Naive thymus-derived CD4-positive, alpha-beta T cell (primary cell): Measurements from ENCODE around the gene ATRN. TPM values are rescaled to one million over a fixed set of nuclear protein-coding genes. Genes with fewer than 3 reads are reported as not detected.
A peak's percentile ranks its signal among the peaks of the same experiment; 100 is the strongest.
"Not testable (repeated sequence)": the region's sequence is repeated elsewhere in the genome, so short reads cannot be mapped to it uniquely, and the experiment has no call there.

Experiments
- ATAC-seq: fragments of 150-1000 bp; cut with Tn5 transposase; 2 replicates; pipeline ENCODE4 v1.10.0; 2021; ENCODE audit warnings: mild to moderate bottlenecking, moderate library complexity
- CTCF ChIA-PET: fragments of 350-600 bp; sonication (Branson Sonifier 250); formaldehyde crosslinking; loops from one replicate; lab custom pipeline; 2021; ENCODE audit warnings: antibody characterized with exemption; lab: Charles Lee
- POLR2A ChIA-PET: fragments of 350-600 bp; sonication (Branson Sonifier 250); formaldehyde crosslinking; loops from one replicate; lab custom pipeline; 2021; ENCODE audit warnings: antibody characterized with exemption, inconsistent platforms; lab: Charles Lee
- DNase-seq, 9 donors: peaks; one replicate each; pipeline versions ENCODE4 v3.0.0 to v3.0.0-alpha.2; 2020 to 2022; ENCODE audit warnings: mixed read lengths in 1 of 9
- H3K27ac ChIP-seq: one replicate; pipeline ENCODE4 v1.7.0; 2013; ENCODE audit warnings: mild to moderate bottlenecking, low read depth, low read length, moderate library complexity
- H3K27me3 ChIP-seq, 2 donors: one replicate each; pipeline ENCODE4 v1.7.0; 2013; ENCODE audit warnings: low read length in 2 of 2, mild to moderate bottlenecking in 2 of 2, moderate library complexity in 2 of 2; ENCODE audit not compliant: control insufficient read depth in 2 of 2, insufficient read depth in 2 of 2
- H3K36me3 ChIP-seq, 3 experiments: 1 replicate in 2 of 3; 2 replicates in 1 of 3; pipeline ENCODE4 v1.7.0; 2013; ENCODE audit warnings: low read length in 3 of 3, mild to moderate bottlenecking in 3 of 3, moderate library complexity in 1 of 3; ENCODE audit not compliant: insufficient read depth in 3 of 3, control insufficient read depth in 2 of 3
- H3K4me1 ChIP-seq, 2 donors: one replicate each; pipeline ENCODE4 v1.7.0; 2013; ENCODE audit warnings: low read length in 2 of 2, mild to moderate bottlenecking in 2 of 2, moderate library complexity in 1 of 2; ENCODE audit not compliant: control insufficient read depth in 2 of 2, insufficient read depth in 2 of 2
- H3K4me3 ChIP-seq: 2 replicates; pipeline ENCODE4 v1.7.0; 2013; ENCODE audit warnings: mild to moderate bottlenecking, low read length
- H3K9me3 ChIP-seq, 3 experiments: 1 replicate in 2 of 3; 2 replicates in 1 of 3; pipeline ENCODE4 v1.7.0; 2013; ENCODE audit warnings: low read length in 3 of 3; ENCODE audit not compliant: control insufficient read depth in 2 of 3
- H3K27ac Mint-ChIP-seq, 9 donors: one replicate each; pipeline ENCODE4 v1.8.0; 2020 to 2022; ENCODE audit warnings: mixed read lengths in 9 of 9, mild to moderate bottlenecking in 8 of 9, moderate library complexity in 5 of 9, inconsistent platforms in 2 of 9
- H3K27me3 Mint-ChIP-seq, 5 donors: one replicate each; pipeline ENCODE4 v1.8.0; 2021 to 2022; ENCODE audit warnings: mixed read lengths in 5 of 5, mild to moderate bottlenecking in 1 of 5
- H3K36me3 Mint-ChIP-seq, 5 donors: one replicate each; pipeline ENCODE4 v1.8.0; 2020 to 2022; ENCODE audit warnings: mixed read lengths in 5 of 5, mild to moderate bottlenecking in 3 of 5, inconsistent platforms in 1 of 5
- H3K4me1 Mint-ChIP-seq, 7 donors: one replicate each; pipeline ENCODE4 v1.8.0; 2020 to 2022; ENCODE audit warnings: mixed read lengths in 7 of 7, mild to moderate bottlenecking in 3 of 7, inconsistent platforms in 1 of 7
- H3K4me3 Mint-ChIP-seq, 10 donors: one replicate each; pipeline ENCODE4 v1.8.0; 2020 to 2022; ENCODE audit warnings: mild to moderate bottlenecking in 10 of 10, mixed read lengths in 10 of 10, moderate library complexity in 6 of 10, inconsistent platforms in 2 of 10
- H3K9me3 Mint-ChIP-seq, 11 donors: one replicate each; pipeline ENCODE4 v1.8.0; 2020 to 2022; ENCODE audit warnings: mixed read lengths in 11 of 11, mild to moderate bottlenecking in 4 of 11, inconsistent platforms in 1 of 11, moderate library complexity in 1 of 11
- intact Hi-C, 2 donors: fragments of 100-400 bp; cut with micrococcal nuclease; formaldehyde crosslinking; loops; one replicate each; pipeline ENCODE4 v1.15.1; 2023
- polyA plus RNA-seq, 2 donors: library from polyadenylated mRNA; unstranded; fragments of 300-500 nt; fragmentation: Illumina TruSeq; gene quantifications; one replicate each; pipeline ENCODE4 v1.2.3, GENCODE V29; 2021
- total RNA-seq, 6 experiments: library from RNA in 5 of 6; stranded (reverse) in 5 of 6; gene quantifications; 1 replicate in 5 of 6; 2 replicates in 1 of 6; pipeline ENCODE4 v1.2.3 and lab custom pipeline; 2021 to 2026

The ATRN gene
- total and polyA plus RNA-seq, 7 experiments from 2014 or later = 9.2 to 17.5 (median 12.9) TPM

DNA sequence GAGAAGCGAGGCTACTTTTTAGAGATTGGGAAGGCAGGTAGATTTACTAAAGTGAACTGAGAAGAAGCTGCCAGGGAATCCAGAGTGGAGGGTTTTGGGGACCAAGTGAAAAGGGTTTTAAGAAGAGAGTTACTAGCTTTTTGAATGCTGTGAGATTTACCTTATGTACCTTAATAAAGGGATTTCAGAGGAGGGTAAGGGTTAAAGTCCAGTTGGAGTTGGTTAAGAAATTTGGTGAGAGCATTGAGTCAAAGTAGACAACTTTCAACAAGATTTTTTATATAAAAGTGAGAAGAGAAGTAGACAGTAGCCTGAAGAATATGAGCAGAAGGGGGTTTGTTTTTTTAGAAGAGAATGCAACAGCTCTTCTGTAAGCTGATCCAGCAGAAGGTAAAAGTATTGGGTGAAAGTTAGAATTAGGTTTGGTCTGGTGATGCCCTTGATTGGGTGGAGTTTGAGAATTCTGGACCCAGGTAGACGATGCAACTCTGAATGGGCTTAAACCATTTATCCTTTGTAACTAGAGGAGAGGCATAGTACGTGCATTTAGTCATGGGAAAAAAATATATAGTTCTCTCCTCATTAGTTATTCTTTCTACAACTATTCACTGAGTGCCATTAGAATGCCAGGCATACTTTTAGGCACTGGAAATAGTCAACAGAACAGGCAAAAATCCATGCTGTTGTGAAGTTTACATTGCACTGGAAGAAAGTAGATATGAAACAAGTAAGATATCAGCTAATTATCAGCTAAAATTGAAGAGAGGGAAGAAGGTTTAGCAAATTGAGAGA is 44.8 kb downstream of the ATRN start:
- peaks cover 3 to 37% (median 25%) of the 10 kb centered on the region in 5 donors for H3K36me3 Mint-ChIP-seq

GRCh38 chr20:3521852-3522740 is 51.3 kb downstream of the ATRN start:
- no peak overlapping the region for H3K27ac ChIP-seq
- no peak overlapping the region for H3K27ac Mint-ChIP-seq
- ChIA-PET POLR2A (no interaction called here), CTCF (no interaction called here)
- ATAC-seq (no peak), DNase-seq (no peak)
- H3K4me3 Mint-ChIP-seq = no peak overlapping the region
- H3K27me3 ChIP-seq = no peaks in the 10 kb centered on the region
- peaks cover 9 to 55% (median 24%) of the 10 kb centered on the region in 11 donors for H3K9me3 Mint-ChIP-seq
- no peaks in the 10 kb centered on the region for H3K9me3 ChIP-seq
- H3K4me1 ChIP-seq = no peaks in the 10 kb centered on the region
- intact Hi-C loops = no loop called here
- H3K36me3 Mint-ChIP-seq = peaks cover 25 to 52% (median 36%) of the 10 kb centered on the region in 5 donors
- peaks cover 0 to 10% (median 4%) of the 10 kb centered on the region in 7 donors for H3K4me1 Mint-ChIP-seq
- H3K27me3 Mint-ChIP-seq = no peaks in the 10 kb centered on the region
- H3K4me3 ChIP-seq = no peak overlapping the region
- H3K36me3 ChIP-seq = no peaks in the 10 kb centered on the region

More for the DNA sequence above, 44.8 kb downstream of the ATRN start:
- ChIA-PET POLR2A (no interaction called here), CTCF (no interaction called here)
- H3K9me3 Mint-ChIP-seq = peaks cover 0 to 28% (median 11%) of the 10 kb centered on the region in 11 donors
- ATAC-seq (no peak), DNase-seq (no peak)
- H3K4me3 ChIP-seq = no peak overlapping the region
- intact Hi-C loops = no loop called here
- H3K4me3 Mint-ChIP-seq = no peak overlapping the region
- H3K27ac Mint-ChIP-seq = no peak overlapping the region
- no peaks in the 10 kb centered on the region for H3K9me3 ChIP-seq
- peaks cover 0 to 8% (median 3%) of the 10 kb centered on the region in 7 donors for H3K4me1 Mint-ChIP-seq
- H3K27ac ChIP-seq = no peak overlapping the region
- H3K4me1 ChIP-seq = no peaks in the 10 kb centered on the region
- H3K27me3 ChIP-seq = no peaks in the 10 kb centered on the region
- H3K27me3 Mint-ChIP-seq = no peaks in the 10 kb centered on the region
- H3K36me3 ChIP-seq = no peaks in the 10 kb centered on the region

GRCh38 chr20:3524696-3525095 is 53.9 kb downstream of the ATRN start:
- DNase-seq, H3K4me3 Mint-ChIP-seq, CTCF ChIA-PET, H3K27ac ChIP-seq, H3K27me3 Mint-ChIP-seq, H3K36me3 ChIP-seq, H3K27me3 ChIP-seq, POLR2A ChIA-PET, intact Hi-C loops, H3K9me3 ChIP-seq, ATAC-seq, H3K4me1 ChIP-seq, H3K4me3 ChIP-seq: not testable (repeated sequence)
- Mint-ChIP-seq H3K36me3 (peaks cover 24 to 41% (median 28%) of the 10 kb centered on the region in 5 donors), H3K27ac (peak overlapping the region in 2 of 9 donors; percentile 23 to 26), H3K4me1 (peaks cover 2 to 13% (median 6%) of the 10 kb centered on the region in 7 donors), H3K9me3 (peaks cover 9 to 49% (median 20%) of the 10 kb centered on the region in 11 donors)

DNA sequence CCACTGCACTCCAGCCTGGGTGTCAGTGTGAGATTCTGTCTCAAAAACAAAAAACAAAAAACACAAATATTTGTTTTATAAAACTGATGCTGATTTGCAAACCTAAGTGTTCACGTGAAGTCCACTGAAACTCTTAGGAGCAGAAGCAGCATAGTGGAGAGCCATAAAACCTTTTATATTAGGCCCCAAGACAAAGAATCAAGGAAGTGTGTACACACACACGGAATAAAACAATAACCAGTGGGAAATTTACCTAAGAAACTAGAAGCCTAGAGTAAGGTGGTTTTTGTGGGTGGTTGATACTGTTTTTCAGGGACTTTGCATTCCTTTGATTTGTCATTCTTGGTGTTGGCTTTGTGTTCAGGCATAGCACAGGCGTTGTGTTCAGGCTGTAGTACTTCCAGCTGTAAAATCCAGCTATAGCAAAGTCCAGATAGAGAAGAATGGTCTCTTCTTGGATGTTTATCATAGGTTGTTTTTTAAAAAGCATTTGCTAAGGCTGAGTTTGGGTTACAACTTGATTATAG is 61.3 kb downstream of the ATRN start:
- ChIA-PET CTCF (interaction anchor here (0.5 kb wide), 1 partner anchor 314 kb away, joined by 3 read pairs; no protein-coding TSS in a partner anchor), POLR2A (interaction anchor here (0.5 kb wide), 1 partner anchor 811 kb away, joined by 4 read pairs; no protein-coding TSS in a partner anchor)
- H3K4me1 ChIP-seq = no peaks in the 10 kb centered on the region
- Mint-ChIP-seq H3K27ac (peak overlapping the region in 1 of 9 donors; percentile 41), H3K27me3 (no peaks in the 10 kb centered on the region), H3K4me1 (peaks cover 0 to 11% (median 2%) of the 10 kb centered on the region in 7 donors), H3K9me3 (peaks cover 0 to under 1% (median 0%) of the 10 kb centered on the region in 11 donors), H3K36me3 (peaks cover 0 to 24% (median 11%) of the 10 kb centered on the region in 5 donors), H3K4me3 (no peak overlapping the region)
- peaks cover 0 to 3% (median 0%) of the 10 kb centered on the region in 3 experiments for H3K36me3 ChIP-seq
- no peak overlapping the region for H3K27ac ChIP-seq
- intact Hi-C loops = no loop called here
- no peak for DNase-seq
- no peak for ATAC-seq
- no peaks in the 10 kb centered on the region for H3K9me3 ChIP-seq
- H3K27me3 ChIP-seq = no peaks in the 10 kb centered on the region
- no peak overlapping the region for H3K4me3 ChIP-seq

DNA sequence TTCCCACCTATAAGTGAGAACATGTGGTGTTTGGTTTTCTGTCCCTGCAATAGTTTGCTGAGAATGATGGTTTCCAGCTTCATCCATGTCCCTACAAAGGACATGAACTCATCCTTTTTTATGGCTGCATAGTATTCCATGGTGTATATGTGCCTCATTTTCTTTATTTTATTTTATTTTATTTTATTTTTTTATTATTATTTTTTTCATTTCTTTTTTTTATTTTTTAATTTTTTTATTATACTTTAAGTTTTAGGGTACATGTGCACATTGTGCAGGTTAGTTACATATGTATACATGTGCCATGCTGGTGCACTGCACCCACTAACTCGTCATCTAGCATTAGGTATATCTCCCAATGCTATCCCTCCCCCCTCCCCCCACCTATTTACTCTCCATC is 66.9 kb downstream of the ATRN start:
- H3K4me1 Mint-ChIP-seq, DNase-seq, H3K27me3 ChIP-seq, H3K4me3 Mint-ChIP-seq, H3K4me3 ChIP-seq, CTCF ChIA-PET, H3K9me3 Mint-ChIP-seq, H3K9me3 ChIP-seq, POLR2A ChIA-PET, H3K27ac ChIP-seq, H3K27me3 Mint-ChIP-seq, intact Hi-C loops, H3K27ac Mint-ChIP-seq, ATAC-seq, H3K4me1 ChIP-seq: not testable (repeated sequence)
- H3K36me3 Mint-ChIP-seq = peaks cover 8 to 52% (median 24%) of the 10 kb centered on the region in 5 donors
- H3K36me3 ChIP-seq = peaks cover 0 to 12% (median 0%) of the 10 kb centered on the region in 3 experiments

- no peak for ATAC-seq
- H3K4me1 Mint-ChIP-seq = peaks cover 0 to 7% (median 4%) of the 10 kb centered on the region in 7 donors
- POLR2A ChIA-PET = no interaction called here
- Histone ChIP-seq H3K4me3 (no peak overlapping the region), H3K36me3 (peaks cover 0 to 20% (median 5%) of the 10 kb centered on the region in 3 experiments), H3K4me1 (no peaks in the 10 kb centered on the region), H3K9me3 (no peaks in the 10 kb centered on the region), H3K27ac (no peak overlapping the region), H3K27me3 (no peaks in the 10 kb centered on the region)
- DNase-seq = no peak
- intact Hi-C loops = no loop called here
- peaks cover 8 to 50% (median 22%) of the 10 kb centered on the region in 5 donors for H3K36me3 Mint-ChIP-seq
- peak overlapping the region in 2 of 9 donors; percentile 37 to 48 for H3K27ac Mint-ChIP-seq
- H3K9me3 Mint-ChIP-seq = peaks cover 0 to 2% (median 0%) of the 10 kb centered on the region in 11 donors
- no peaks in the 10 kb centered on the region for H3K27me3 Mint-ChIP-seq
- CTCF ChIA-PET = no interaction called here
- H3K4me3 Mint-ChIP-seq = no peak overlapping the region
Observed at GRCh38 chr20:3539311-3540107, 68.7 kb downstream of the ATRN start.
